Measurements from ENCODE around the gene NUMB.
A peak's percentile ranks its signal among the peaks of the same experiment; 100 is the strongest.
"Not testable (repeated sequence)": the region's sequence is repeated elsewhere in the genome, so short reads cannot be mapped to it uniquely, and the experiment has no call there.

NUMB gene

GRCh38 chr14:73349091-73349490, 109.3 kb downstream of the NUMB start:
- FAIRE-seq, result not testable (repeated sequence)

DNA sequence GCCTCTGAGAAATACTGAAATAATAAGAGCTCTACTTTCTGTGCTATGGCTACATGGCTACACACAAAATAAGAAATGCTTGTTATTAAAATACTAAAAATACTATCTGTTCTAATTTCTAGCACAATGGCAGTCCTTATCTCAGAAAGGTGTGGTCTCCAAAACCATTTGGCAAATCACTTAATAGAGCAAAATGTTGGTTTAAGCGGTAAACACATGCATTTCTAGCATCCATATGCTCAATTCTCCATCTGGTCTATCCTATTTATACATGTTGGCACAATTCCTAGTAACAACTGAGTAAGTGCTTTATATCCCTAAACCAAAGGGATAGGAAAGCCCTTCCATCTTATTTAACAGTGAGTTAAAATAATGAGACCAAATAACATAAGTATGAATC, 114.0 kb downstream of the NUMB start:
- FAIRE-seq, result no peak

DNA sequence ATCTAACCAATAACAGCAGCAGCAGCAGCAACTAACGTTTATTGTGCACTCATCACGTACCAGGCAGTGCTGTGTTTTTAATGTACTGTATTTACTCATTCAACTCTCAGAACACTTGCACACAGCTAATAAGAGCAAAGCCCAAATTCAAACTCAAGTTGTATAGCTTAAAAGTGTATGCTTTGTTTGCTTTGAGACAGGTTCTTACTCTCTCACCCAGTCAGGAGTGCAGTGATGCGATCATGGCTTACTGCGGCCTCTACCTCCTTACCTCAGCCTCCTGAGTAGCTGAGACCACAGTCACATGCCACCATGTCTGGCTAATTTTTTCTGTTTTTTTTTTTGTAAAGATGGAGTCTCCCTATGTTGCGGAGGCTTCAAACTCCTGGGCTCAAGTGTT, 115.7 kb downstream of the NUMB start:
- FAIRE-seq, result no peak

DNA sequence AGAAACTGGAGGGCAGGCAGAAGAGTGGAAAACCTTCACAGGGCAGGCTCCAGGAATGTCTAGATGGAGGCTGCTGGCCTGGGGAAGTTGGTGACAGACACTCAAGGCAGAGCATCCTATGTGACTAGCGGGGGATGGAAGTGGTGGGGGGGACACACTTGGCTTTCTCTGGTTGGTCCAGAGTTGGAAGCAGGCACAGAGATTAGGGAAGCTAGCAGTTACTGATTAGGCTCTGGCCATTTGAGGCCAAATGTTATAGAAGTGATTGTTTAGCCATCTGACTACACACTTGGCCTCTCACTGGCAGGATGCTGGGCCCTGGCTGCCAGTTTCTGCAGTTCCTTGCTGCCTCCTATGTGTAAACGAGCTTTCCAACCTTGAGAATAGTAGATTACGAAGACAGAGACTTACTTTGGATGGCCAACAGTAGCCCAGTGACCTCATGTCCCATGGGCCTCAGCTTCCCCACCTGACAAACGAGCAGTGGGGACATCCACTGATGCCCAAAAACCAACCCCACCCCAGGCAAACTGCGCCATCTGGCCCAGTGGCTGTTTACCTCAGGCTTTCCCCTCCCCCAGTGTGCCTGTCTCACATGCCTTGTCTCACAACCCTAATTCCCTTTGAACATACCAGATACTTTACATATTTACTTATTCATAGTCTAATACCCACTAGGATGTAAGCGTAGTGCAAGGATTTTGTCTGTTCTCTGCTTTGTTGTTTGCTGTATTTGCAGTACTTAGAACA, 118.3 kb downstream of the NUMB start:
- no peak for FAIRE-seq

DNA sequence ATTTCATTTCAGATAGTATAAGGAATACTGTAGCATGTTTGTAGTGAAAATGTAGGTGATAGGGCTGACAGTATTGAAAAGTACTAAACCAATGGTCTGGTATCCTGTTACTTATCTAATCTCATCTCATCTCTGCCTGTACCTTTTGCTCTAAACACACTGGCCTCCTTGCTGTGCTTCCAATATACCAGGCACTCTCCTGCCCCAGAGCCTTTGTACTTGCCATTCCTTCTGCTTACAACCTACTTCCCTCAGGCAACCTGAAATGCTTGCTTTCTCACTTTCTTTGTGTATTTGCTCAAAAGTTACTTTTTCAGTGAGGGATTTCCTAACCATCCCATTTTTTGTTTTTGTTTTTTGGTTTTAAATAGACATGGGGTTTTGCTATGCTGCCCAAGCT, 119.1 kb downstream of the NUMB start:
- FAIRE-seq, result no peak

GRCh38 chr14:73338551-73338950, 119.8 kb downstream of the NUMB start:
- no peak for FAIRE-seq

DNA sequence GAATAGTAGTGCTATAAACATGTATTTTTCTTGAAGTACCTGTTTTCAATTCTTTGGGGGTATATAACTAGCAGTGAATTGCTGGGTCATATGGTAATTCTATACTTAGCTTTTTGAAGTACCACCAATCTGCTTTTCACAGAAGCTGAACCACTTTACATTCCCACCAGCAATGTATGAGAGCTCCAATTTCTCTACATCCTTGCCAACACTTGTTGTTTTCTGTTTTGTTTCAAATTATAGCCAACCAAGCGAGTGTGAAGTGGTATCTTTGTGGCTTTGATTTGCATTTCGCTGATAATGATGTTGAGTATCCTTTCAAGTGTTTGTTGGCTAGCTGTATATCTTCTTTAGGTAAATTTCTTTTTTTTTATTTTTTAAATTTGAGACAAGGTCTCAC, 125.3 kb downstream of the NUMB start:
- no peak for FAIRE-seq

GRCh38 chr14:73325630-73326299, 132.6 kb downstream of the NUMB start:
- FAIRE-seq, result no peak

GRCh38 chr14:73325063-73325462, 133.3 kb downstream of the NUMB start:
- FAIRE-seq, result no peak

DNA sequence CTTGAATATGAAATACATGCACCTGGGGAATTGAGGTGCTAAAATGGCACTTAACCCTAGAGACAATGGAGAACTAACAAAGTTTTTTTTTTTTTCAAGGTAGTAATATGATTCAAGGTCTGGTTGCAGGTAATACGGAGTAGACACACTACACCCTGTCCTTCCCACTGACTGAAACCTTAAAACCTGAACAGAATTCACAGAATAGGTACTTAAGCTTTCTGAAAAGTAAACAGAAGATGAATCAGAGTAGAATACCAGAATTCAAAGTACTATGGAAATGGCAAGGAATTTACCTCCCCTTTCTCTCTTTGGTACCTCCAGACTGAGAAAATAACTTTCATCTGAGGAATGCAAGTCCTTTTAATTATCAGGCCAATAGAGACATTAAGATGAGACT, 133.8 kb downstream of the NUMB start:
- FAIRE-seq, result no peak

GRCh38 chr14:73323896-73324399, 134.4 kb downstream of the NUMB start:
- FAIRE-seq, result no peak

GRCh38 chr14:73313151-73313550, 145.2 kb downstream of the NUMB start:
- FAIRE-seq, result no peak

DNA sequence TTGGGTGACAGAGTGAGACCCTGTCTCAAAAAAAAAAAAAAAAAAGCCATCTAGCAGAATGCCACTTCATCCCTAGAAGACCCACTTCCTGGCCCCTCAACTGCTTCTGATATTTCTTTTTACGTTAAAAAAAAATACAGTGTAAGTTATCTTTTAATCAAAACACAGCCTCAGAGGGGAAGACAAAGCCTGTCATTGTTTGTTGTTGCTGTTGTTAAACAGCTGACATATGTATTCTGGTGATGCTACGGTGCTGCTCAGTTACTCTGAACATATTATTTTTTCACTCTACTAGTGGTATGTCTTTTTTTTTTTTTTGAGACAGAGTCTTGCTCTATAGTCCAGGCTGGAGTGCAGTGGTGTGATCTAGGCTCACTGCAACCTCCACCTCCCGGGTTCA, 145.7 kb downstream of the NUMB start:
- no peak for FAIRE-seq

DNA sequence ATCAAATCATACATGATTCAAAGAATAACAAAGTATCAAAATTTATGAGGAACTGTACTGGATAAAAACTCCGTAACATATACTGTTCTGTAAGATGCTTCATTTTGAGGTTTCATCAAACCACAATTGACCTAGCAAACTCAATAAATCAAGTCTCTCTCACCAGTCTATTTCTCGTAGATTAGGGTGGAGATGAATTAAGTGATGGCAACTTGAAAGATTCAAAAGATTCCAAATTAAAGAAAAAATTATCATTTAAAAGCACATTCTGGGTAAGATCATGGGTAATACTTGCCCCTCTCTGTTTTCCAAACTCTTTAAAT, 146.7 kb downstream of the NUMB start:
- FAIRE-seq, result no peak

GRCh38 chr14:73309207-73309606, 149.1 kb downstream of the NUMB start:
- FAIRE-seq, result not testable (repeated sequence)

DNA sequence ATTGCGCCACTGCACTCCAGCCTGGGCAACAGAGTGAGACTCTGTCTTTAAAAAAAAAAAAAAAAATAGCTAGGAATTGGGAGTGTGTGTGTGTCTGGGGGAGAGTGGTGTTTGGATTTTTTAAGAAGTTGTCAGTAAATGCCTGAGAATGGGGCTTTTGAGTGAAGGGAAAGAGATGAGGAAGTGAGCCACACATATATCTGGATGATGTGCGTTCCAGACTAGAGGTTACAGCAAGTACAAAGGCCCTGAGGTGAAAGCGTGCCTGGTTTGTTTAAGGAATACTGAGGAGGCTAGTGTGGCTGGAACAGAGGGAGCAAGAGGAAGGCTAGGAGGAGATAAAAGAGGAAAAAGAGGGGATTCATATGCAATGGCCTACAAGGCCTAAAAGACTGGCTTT, 151.1 kb downstream of the NUMB start:
- FAIRE-seq, result no peak

GRCh38 chr14:73305499-73305898, 152.8 kb downstream of the NUMB start:
- FAIRE-seq, result no peak

DNA sequence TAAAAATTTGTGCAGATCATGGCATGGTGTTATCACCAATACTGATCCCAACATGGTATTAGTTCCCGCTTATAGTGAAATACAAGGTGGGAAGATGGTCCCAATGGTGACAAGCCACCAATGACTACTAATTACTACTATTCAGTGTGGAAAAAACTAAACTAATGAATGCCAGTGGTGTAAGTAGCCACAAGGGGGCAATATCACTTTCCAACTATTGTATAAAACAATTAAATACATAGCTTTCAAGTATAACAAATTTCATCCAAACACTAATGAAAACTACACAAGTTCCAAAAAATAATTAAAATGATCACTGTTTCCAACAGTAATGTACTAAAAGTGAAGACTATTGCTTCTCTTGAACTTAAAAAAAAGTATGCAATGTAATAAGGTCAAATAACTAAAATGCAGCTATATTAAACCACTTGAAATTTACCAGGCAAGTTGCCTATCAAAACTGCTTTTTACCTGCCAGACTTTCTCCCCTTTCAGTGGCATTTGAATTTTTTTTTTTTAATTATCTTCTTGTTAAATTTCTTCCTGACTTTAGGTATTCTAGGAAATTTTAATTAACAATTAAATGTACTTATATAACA, 163.0 kb downstream of the NUMB start:
- FAIRE-seq, result peak; percentile 43

GRCh38 chr14:73293782-73294781, 164.3 kb downstream of the NUMB start:
- FAIRE-seq, result no peak

DNA sequence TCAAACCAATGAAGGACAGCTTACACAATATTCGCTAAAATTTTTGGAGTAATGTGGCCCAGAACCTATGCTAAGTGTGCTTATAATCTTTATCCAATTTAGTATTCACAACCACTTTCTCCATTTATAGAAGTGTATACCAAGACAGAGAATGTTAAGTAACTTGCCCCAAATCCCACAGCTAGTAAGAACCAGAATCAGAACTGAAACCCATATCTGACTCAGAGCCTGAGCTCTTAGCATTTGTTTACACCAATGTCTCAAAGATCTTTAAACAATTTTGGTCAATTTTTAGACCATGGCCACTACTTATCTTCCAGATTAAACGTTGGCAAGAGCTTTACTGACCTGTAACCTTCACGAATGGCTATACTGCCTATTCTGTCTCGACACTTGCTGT, 168.1 kb downstream of the NUMB start:
- no peak for FAIRE-seq

- FAIRE-seq, result no peak
Observed at GRCh38 chr14:73289729-73290128, 168.6 kb downstream of the NUMB start.

DNA sequence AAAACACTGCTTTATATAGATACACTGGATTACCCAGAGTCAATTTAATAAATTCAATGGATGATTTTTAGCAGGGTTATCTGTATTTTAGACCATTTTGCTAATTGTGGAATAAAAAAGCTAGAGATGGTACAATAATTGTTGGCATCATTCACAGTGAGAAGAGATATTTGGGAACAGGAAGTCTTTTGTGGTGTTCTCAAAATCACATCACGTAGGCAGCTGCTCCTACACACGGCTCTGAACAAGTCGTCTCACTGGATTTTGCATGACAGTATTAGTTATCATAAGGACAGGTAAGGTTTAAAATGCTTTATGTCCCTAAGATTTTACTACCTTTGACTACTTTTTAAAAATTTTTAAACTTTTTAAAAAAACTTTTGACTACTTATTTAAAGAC, 169.0 kb downstream of the NUMB start:
- FAIRE-seq, result no peak

DNA sequence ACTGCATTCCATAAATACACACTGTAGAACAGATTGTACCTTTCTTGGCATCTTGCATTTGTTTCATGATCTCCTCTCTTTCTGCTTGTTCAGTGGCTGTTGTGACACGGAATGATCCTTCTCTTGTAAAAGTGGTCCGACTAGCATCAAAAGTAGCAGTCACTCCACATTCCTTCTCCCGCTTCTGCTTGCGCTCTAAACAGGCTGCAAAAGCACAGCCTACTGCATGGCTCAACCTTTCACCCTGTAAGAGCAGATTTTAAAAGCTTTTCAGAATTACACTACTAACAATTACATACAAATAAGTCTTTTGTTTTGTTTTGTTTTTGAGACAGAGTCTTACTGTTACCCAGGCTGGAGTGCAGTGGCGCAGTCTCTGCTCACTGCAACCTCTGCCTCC, 171.3 kb downstream of the NUMB start:
- FAIRE-seq, result no peak
